Stimulated activated CD8-positive, alpha-beta memory T cell treated with anti-CD3 and anti-CD28 coated beads, Interleukin-7, amount 100 ng/mL, for 48 hours (primary cell): ENCODE measurements around the gene SYT13.

ENCODE experiments used
- DNase-seq, 2 donors: peaks; one replicate each; pipeline ENCODE4 v3.0.0-alpha.2; 2020; ENCODE audit warnings: low read depth in 1 of 2; ENCODE audit errors: extremely low read depth in 1 of 2

The SYT13 gene

GRCh38 chr11:45225277-45225676, 60.9 kb downstream of the SYT13 start:
- no peak for DNase-seq

- DNase-seq, result no peak
Measured at GRCh38 chr11:45224766-45225165, 61.4 kb downstream of the SYT13 start.

DNA sequence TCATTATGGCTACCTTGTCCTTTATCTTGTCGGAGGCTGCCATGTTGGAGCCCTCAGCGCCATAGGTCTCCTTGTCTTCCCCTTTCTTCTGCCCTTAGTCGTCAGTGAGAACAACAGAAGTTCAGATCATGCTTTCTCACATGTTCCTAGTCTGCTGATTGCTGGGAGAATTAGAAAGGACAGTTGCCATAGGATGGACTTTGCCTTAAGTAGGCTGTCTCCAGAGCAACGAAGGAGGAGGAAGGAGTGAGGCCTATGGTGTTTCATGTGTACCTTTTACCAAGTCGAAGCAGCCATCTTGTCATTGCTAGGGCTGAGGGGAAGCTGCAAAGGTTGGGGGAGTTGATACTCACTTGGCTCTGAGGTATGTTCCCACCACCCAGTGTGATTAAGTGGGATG, 62.6 kb downstream of the SYT13 start:
- no peak for DNase-seq

GRCh38 chr11:45219411-45219810, 66.7 kb downstream of the SYT13 start:
- no peak for DNase-seq

DNA sequence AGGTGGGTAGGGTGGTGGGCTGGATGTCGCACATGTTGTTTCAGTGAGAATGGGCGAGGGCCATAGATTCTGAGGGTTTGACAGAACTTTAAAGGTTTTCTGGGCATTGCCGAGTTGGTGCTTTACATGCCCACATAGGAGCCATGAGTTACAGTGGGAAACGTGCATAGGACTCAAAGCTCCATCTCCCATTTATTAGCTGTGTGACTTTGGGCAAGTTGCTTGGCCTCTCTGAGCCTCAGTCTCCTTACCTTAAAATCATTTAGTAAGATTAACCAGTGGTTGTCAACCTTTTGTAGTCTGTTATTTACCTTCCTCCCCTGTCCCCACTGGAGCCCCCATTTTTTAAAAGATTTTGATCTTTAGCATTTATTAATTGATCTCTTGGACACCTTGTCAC, 67.4 kb downstream of the SYT13 start:
- no peak for DNase-seq

- DNase-seq, result no peak
Measured at GRCh38 chr11:45217991-45218390, 68.2 kb downstream of the SYT13 start.

GRCh38 chr11:45216901-45217300, 69.2 kb downstream of the SYT13 start:
- no peak for DNase-seq

DNA sequence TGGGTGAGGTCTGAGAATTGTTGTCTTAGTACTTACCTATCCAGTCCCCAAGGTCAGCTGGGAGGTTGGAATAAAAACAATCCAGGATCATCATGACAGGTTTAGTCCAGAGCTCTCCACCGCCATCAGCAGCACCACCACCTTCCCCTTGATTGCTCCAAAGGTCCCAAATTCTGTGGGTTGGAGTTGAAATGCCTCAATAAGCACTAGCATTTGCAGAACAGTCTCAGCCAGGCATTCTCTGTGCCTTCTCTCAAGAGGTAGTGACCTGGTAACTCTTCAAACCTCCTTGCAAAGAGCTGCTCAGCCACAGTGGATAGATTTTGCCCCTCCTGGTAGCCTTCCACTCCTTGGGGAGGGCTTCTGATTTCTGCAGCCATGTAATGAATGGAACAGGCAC, 70.1 kb downstream of the SYT13 start:
- DNase-seq, result no peak

DNA sequence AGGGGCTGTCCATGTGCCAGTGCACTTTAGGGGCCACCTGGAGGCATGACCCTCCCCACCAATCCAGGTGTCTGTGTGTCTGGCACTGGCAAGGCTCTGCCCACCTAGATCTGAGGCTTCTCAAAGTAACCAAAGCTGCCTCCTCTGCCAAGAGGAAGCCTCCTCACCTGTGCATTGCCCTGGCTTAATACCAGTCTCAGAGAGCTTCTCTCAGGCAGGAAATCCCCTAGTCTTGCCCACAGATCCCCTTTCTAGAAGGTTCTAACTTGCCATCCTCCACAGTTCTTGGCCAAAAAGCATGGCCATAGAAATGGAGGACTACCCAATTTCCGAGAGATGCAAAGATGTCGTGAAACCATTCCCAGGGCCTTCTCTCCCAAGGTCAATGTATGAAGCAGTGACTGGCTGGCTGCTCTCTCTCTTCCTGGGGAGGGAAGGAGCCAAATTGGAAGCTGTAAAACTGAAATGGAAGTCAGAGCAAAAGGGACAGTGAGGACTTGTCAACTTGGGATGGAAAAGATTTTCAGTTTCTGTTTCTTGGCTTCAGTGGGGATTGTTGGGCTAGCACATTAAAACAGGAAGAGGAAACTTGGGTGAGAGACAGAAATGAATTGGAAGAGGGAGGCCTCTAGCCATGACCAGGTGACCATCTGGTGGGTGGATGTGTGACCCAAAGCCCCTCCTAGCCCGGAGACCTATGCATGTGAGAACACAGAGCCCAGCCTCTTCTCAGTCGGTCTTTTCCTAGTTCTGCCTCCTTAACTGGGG, 70.9 kb downstream of the SYT13 start:
- no peak for DNase-seq

- DNase-seq, result no peak
Measured at GRCh38 chr11:45213717-45214116, 72.4 kb downstream of the SYT13 start.

DNA sequence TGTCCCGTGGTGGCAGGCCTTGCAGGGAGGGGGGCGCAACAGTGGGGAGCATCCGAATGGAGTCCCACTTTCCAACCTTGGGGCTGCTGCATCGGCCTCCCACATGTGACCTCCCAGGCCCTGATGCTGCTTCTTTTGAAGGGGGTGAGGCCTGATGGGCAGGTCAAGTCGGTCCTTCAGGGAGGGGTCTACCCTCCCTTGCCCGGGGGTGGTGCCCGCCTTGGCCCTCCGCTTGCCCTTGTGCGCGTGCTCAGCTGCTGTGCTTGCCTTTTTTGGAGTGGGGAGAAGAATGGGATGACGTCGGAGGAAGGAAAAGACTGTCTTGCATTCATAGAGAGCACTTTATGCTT, 72.8 kb downstream of the SYT13 start:
- no peak for DNase-seq

GRCh38 chr11:45212566-45213315, 73.4 kb downstream of the SYT13 start:
- DNase-seq, result no peak

- no peak for DNase-seq
Measured at GRCh38 chr11:45211732-45212131, 74.4 kb downstream of the SYT13 start.

- no peak for DNase-seq
Measured at GRCh38 chr11:45210846-45211245, 75.3 kb downstream of the SYT13 start.

- DNase-seq, result no peak
Measured at GRCh38 chr11:45209891-45210699, 76.0 kb downstream of the SYT13 start.

DNA sequence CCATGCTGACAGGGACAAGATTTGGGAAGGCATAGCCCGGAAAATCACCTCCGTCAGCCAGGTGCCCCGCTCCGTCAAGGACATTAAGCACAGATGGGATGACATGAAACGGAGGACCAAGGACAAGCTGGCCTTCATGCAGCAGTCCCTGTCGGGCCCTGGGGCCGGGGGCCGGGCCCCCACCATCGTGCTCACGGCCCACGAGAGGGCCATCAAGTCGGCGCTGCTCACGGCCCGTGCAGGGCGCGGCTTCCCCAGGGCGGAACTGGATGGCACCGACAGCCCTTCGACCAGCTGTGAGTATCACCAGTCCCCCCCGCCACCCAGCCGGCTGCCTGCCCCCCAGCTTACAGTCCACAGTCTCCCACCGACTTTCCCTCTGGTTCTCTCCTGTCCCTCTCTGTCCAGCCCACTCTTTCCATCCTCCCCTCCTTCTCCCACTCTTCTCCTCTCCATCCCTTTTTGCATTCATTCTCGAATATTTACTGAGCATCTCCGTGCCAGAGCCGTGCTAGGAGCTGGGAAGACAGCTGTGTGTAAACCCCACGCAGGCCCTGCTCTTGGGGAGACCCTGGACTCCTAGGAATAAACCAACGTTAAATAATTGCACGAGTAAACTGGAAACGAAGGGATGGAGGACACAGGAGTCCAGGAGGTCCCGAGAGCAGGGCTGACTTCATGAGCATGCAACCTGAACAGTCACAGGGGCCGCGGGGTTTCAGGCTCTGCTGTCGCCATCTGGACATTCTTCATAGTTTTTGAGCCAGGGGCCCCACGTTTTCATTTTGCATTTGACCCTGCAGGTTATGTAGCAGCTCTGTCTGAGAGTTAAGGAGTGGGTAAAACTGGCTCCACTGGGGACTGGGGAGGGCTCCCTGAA, 76.9 kb downstream of the SYT13 start:
- no peak for DNase-seq

DNA sequence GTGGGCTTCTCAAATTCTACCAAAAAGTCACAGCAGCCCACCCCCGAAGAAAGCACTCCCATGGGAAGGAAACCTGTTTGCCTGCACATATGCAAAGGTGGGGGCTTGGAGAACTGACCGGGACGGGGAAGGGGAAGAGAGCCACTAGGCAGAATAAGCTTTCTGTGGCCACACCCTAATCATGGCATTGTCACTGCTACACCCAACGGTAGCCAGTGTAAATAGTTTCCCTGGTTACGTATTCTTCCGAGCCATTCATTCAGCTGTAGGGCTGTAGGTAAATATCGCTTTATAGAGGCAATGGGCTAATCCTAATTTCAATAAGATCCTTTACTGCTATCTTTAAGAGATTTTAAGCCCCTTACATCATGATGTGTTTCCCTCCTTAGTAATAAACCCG, 78.0 kb downstream of the SYT13 start:
- DNase-seq, result no peak

DNA sequence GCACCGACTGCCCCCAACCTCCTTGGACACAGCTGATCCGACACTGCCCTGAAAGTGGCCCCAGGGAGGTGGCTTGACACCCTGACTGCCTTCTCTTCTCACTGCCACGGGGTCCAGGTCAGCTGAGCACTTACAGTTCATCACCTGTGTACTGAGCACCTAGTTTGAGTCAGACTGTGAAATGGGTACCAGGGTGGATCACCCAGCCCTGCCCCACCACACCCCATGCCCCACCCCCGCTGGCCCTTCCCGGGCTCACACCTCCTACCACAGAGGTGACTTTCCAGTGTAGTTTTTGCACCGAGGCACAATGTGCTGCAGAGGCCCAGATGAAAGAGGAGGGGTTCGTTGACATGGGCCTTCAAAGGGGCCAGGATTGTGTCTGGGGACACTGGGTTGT, 80.2 kb downstream of the SYT13 start:
- DNase-seq, result no peak

- no peak for DNase-seq
Measured at GRCh38 chr11:45204761-45205160, 81.4 kb downstream of the SYT13 start.

DNA sequence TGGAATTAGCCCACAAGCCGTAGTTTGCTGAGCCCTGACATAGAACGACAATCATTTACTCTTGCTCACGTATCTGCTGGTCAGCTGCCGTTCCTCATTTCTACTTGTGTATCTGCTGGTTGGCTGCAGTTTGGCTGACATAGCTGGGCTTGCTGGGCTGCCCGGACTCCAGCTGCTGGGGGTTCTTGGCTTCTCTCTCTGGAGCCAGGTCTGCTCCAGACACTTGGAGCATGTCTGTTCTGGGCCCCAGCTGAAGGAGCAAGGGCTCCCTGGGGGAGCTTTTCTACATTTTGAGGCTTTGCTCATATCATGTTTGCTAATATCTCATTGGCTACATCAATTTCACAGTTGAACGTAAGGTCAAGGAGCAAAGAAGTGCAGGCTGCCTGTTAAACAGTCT, 92.4 kb downstream of the SYT13 start:
- no peak for DNase-seq
